ENCODE measurements around the gene ROPN1L.

GRCh38 chr5:10456583-10457420 is 15.1 kb downstream of the ROPN1L start:
- no peak for TF ChIP-seq CTCF (IDR thresholded peaks at IDR 0.05)
- no peak for TF ChIP-seq POLR2A (IDR thresholded peaks at IDR 0.05)
